Ishikawa (cell line): ENCODE data around the gene CNIH2.

Source experiments
- CEBPB ChIP-seq: IDR thresholded peaks from 2 replicates; pipeline ENCODE4 v1.6.1; 2012
- CREB1 ChIP-seq: IDR thresholded peaks from 2 replicates; pipeline ENCODE4 v1.6.1; 2012; ENCODE audit warnings: low read depth
- EGR1 ChIP-seq: IDR thresholded peaks from 2 replicates; pipeline ENCODE4 v1.6.1; 2012
- EP300 ChIP-seq: IDR thresholded peaks from 2 replicates; pipeline ENCODE4 v1.6.1; 2012; ENCODE audit warnings: borderline replicate concordance
- FOXM1 ChIP-seq: IDR thresholded peaks from 2 replicates; pipeline ENCODE4 v1.6.1; 2012; ENCODE audit warnings: low read depth, borderline replicate concordance
- MAX ChIP-seq: IDR thresholded peaks from 2 replicates; pipeline ENCODE4 v1.6.1; 2012
- NFIC ChIP-seq: IDR thresholded peaks from 2 replicates; pipeline ENCODE4 v1.6.1; 2012
- RAD21 ChIP-seq: IDR thresholded peaks from 2 replicates; pipeline ENCODE4 v1.6.1; 2012; ENCODE audit warnings: low read depth
- REST ChIP-seq: IDR thresholded peaks from 2 replicates; pipeline ENCODE4 v1.6.1; 2012; ENCODE audit warnings: low read depth, mild to moderate bottlenecking
- TAF1 ChIP-seq: IDR thresholded peaks from 2 replicates; pipeline ENCODE4 v1.6.1; 2012; ENCODE audit warnings: low read depth, mild to moderate bottlenecking
- TCF12 ChIP-seq: IDR thresholded peaks from 2 replicates; pipeline ENCODE4 v1.6.1; 2012; ENCODE audit warnings: low read depth
- TEAD4 ChIP-seq: IDR thresholded peaks from 2 replicates; pipeline ENCODE4 v1.6.1; 2012
- YY1 ChIP-seq: IDR thresholded peaks from 2 replicates; pipeline ENCODE4 v1.6.1; 2012; ENCODE audit warnings: low read depth
- ZBTB7A ChIP-seq: IDR thresholded peaks from 2 replicates; pipeline ENCODE4 v1.6.1; 2012; ENCODE audit warnings: low read depth
- TF ChIP-seq, protein P1 (sequence below): IDR thresholded peaks from 2 replicates; pipeline ENCODE4 v1.6.1; 2012

The CNIH2 gene

DNA sequence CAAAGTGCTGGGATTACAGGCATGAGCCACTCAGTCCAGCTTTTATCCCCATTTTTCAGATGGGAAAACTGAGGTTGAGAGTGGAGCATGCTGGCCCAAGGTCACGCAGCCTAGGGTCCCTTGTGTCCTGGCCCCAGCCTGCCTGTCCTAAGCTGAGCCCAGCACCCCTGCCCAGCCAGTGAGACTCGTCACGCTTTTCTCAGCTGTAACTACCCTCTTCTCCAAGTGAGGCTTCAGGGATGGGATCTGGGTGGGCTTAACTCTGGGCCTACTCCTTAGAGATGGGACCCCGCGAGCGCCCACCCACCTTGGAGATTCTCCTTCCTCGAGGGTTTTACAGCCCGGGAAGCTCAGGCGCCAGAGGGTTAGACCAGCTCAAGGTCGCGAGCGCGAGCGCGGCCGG, 13.3 kb downstream of the CNIH2 start:
- 0 out of 2 replicates have a peak, but pooled peaks have one; percentile 20 for TF ChIP-seq ZBTB7A
- TF ChIP-seq RAD21, result no peak
- TF ChIP-seq CREB1, result no peak

DNA sequence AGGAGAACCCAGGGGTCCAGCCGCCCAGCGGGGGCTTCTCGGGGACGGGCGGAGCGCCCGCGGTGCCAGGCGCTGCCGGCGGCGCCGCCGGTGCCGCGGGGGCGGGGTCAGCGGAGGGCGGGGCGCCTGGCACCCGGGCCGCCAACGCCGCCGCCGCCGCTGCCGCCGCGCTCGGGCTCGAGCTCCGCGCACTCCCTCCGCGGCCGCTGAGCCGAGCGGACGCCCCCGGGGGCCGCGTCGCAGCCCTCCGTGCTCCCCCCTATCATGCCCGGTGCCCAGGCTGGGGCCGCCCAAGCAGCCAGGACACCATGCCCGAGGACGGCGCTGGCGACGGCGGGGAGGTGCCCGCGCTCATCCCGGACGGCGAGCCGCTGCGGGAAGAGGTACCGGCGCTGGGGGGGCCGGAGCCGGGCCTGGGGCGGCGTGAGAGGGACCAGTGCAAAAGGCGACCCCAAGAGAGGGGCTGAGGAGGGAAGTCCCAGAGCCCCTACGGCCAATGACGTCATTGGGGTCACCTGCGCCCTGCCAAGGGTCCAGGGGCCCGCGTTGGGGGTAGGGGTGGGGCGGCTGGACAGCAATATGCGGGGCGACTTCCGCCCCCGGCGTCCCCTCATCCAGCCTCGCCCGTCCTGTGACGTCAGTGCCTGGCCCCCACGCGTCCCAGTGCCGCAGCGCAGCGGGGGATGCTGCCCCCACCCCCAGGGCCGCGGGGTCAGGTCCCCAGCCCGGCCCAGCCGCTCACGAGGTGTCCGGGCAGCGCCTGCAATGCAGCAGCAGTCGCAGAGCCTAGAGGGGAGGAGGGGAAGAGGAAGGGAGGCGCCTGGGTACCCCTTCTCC, 13.9 kb downstream of the CNIH2 start, which contains the start of gene TMEM151A:
TSS of gene TMEM151A (plus strand) at position 189 of the 837 bp plus-strand sequence. CDS start at position 309, 120 bp downstream.
- TF ChIP-seq TCF12 (no peak), TAF1 (no peak), TEAD4 (no peak), CREB1 (no peak), MAX (no peak), REST (0 out of 2 replicates have a peak, but pooled peaks have one; percentile 23), ZBTB7A (peak; percentile 50; the same call in 1 of the 2 replicates), EGR1 (no peak), FOXM1 (no peak), EP300 (no peak), NFIC (no peak), RAD21 (no peak)

GRCh38 chr11:66292543-66293332, 14.8 kb downstream of the CNIH2 start:
- TF ChIP-seq TEAD4 (no peak), RAD21 (no peak)

GRCh38 chr11:66293352-66293751, 15.4 kb downstream of the CNIH2 start:
- TF ChIP-seq CEBPB (no peak), REST (no peak), TCF12 (no peak), YY1 (no peak), TAF1 (no peak), ZBTB7A (no peak), RAD21 (no peak), TEAD4 (no peak), NFIC (no peak), EGR1 (no peak), CREB1 (no peak), MAX (no peak), EP300 (no peak)
- TF ChIP-seq, protein P1, sequence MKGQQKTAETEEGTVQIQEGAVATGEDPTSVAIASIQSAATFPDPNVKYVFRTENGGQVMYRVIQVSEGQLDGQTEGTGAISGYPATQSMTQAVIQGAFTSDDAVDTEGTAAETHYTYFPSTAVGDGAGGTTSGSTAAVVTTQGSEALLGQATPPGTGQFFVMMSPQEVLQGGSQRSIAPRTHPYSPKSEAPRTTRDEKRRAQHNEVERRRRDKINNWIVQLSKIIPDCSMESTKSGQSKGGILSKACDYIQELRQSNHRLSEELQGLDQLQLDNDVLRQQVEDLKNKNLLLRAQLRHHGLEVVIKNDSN, result no peak

GRCh38 chr11:66293777-66294625, 16.0 kb downstream of the CNIH2 start:
- TF ChIP-seq REST, result no peak
- no peak for TF ChIP-seq TCF12
- no peak for TF ChIP-seq EGR1
- no peak for TF ChIP-seq TEAD4
- no peak for TF ChIP-seq ZBTB7A
- no peak for TF ChIP-seq YY1
- no peak for TF ChIP-seq RAD21
- TF ChIP-seq NFIC, result no peak
- TF ChIP-seq, protein P1, result no peak
- TF ChIP-seq MAX, result no peak
- TF ChIP-seq EP300, result no peak
- TF ChIP-seq TAF1, result no peak
- no peak for TF ChIP-seq FOXM1
- no peak for TF ChIP-seq CREB1
- no peak for TF ChIP-seq CEBPB
